Prostate gland (tissue), 2 donors: ENCODE data around the gene NIPAL1.

Experiments
- POLR2AphosphoS5 ChIP-seq: sonication (generic); formaldehyde crosslinking; IDR thresholded peaks from one replicate; pipeline ENCODE4 v1.6.1; 2017; ENCODE audit warnings: antibody characterized with exemption
- TF ChIP-seq, protein P1 (sequence below), 4 experiments: fragments of 200-600 bp in 2 of 4; fragments of 450-650 bp in 2 of 4; sonication (generic) in 2 of 4; IDR thresholded peaks; 1 replicate in 3 of 4; 2 replicates in 1 of 4; pipeline ENCODE4 v1.5.1; 2016 to 2019; ENCODE audit warnings: antibody characterized with exemption in 4 of 4, mild to moderate bottlenecking in 2 of 4, moderate library complexity in 2 of 4

DNA sequence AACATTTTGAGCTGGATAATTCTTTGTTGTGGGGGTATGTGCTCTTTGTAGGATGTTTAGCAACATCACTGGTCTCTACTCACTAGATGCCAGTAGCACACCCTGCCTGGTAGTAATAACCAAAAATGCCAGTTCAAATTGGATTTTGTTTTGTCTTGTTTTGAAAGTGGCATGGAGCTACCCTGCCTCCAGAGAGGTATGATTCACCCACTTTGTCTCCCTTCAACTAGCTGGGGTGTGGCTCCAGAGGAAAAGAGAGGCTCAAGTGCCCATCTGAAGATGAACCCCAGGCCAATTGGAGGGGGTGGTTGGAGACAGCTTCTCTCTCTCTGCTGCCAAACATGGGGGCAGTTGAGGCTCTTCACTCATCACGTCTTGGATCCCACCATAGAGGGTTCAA lies 34.5 kb downstream of the NIPAL1 start:
- TF ChIP-seq, protein P1, sequence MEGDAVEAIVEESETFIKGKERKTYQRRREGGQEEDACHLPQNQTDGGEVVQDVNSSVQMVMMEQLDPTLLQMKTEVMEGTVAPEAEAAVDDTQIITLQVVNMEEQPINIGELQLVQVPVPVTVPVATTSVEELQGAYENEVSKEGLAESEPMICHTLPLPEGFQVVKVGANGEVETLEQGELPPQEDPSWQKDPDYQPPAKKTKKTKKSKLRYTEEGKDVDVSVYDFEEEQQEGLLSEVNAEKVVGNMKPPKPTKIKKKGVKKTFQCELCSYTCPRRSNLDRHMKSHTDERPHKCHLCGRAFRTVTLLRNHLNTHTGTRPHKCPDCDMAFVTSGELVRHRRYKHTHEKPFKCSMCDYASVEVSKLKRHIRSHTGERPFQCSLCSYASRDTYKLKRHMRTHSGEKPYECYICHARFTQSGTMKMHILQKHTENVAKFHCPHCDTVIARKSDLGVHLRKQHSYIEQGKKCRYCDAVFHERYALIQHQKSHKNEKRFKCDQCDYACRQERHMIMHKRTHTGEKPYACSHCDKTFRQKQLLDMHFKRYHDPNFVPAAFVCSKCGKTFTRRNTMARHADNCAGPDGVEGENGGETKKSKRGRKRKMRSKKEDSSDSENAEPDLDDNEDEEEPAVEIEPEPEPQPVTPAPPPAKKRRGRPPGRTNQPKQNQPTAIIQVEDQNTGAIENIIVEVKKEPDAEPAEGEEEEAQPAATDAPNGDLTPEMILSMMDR (IDR thresholded peaks at IDR 0.05), result no peak
- TF ChIP-seq POLR2AphosphoS5, result no peak
